ENCODE measurements around the gene PIGU. TPM values are rescaled to one million over a fixed set of nuclear protein-coding genes. Genes with fewer than 3 reads are reported as not detected.

Gene PIGU
- total RNA-seq, 1 experiment from 2014 or later: 32.8 TPM

GRCh38 chr20:34654207-34654744 is 22.6 kb downstream of the PIGU start:
- H3K4me2 ChIP-seq (ENCODE audit: insufficient read depth, insufficient read length, low read length): no peak overlapping the region
- DNase-seq: no peak
- no peaks in the 10 kb centered on the region for H3K79me1 ChIP-seq (ENCODE audit: insufficient read depth, low read depth, low read length, poor library complexity, severe bottlenecking)
- no peak overlapping the region for H4K91ac ChIP-seq (ENCODE audit: insufficient read length, low read depth, low read length)
- no peaks in the 10 kb centered on the region for H4K20me1 ChIP-seq (ENCODE audit: control insufficient read depth, insufficient read depth, insufficient read length)
- H3K18ac ChIP-seq (ENCODE audit: insufficient read length, low read depth, low read length): no peak overlapping the region
- TF ChIP-seq CTCF (conservative IDR thresholded peaks at IDR 0.05): no peak
- no peak overlapping the region for H2BK5ac ChIP-seq (ENCODE audit: insufficient read length, low read length)
- no peak overlapping the region for H2AK5ac ChIP-seq (ENCODE audit: insufficient read length, low read length)
- no peak overlapping the region for H2BK12ac ChIP-seq (ENCODE audit: insufficient read length, low read depth, low read length)
- H3K27ac ChIP-seq (ENCODE audit: insufficient read length, low read depth, low read length): no peak overlapping the region
- H4K8ac ChIP-seq (replicated peaks; ENCODE audit: insufficient read length, low read depth, low read length): no peak overlapping the region
- H3K23ac ChIP-seq (ENCODE audit: insufficient read length, low read depth, low read length): no peak overlapping the region
- peaks cover 25 to 55% (median 42%) of the 10 kb centered on the region in 3 experiments for H3K36me3 Mint-ChIP-seq (ENCODE audit: insufficient read depth in 1 of 3, low read depth in 3 of 3)
- no peak overlapping the region for H3T11ph ChIP-seq (ENCODE audit: low read length)
- no peak overlapping the region for H2BK120ac ChIP-seq (ENCODE audit: low read depth, low read length, poor library complexity, severe bottlenecking)
- H3K56ac ChIP-seq (ENCODE audit: insufficient read length, low read depth, low read length): no peak overlapping the region
- H3K9ac ChIP-seq (ENCODE audit: extremely low read depth, insufficient read length, low read length): no peak overlapping the region
- H3K4me1 Mint-ChIP-seq: no peaks in the 10 kb centered on the region
- no peaks in the 10 kb centered on the region for H3K23me2 ChIP-seq (ENCODE audit: insufficient read length, low read depth, low read length, poor library complexity, severe bottlenecking)
- no peaks in the 10 kb centered on the region for H3K9me3 ChIP-seq (ENCODE audit: control insufficient read depth, low read depth, low read length)
- H3K27me3 Mint-ChIP-seq (ENCODE audit: low read depth): no peaks in the 10 kb centered on the region
- no peaks in the 10 kb centered on the region for H3K4me1 ChIP-seq (ENCODE audit: insufficient read depth, low read length)
- no peaks in the 10 kb centered on the region for H3K79me2 ChIP-seq (ENCODE audit: insufficient read depth, low read length)
- no CpG with 5 or more reads among the region's 7 CpGs for WGBS (ENCODE audit: extremely low coverage, insufficient read length, low lambda C conversion rate)
- peaks cover 3 to 4% of the 10 kb centered on the region in 2 experiments; a peak in 2 of 5 replicates for H3K9me3 Mint-ChIP-seq
- no peak overlapping the region for H2BK20ac ChIP-seq (ENCODE audit: low read depth, low read length, poor library complexity, severe bottlenecking)
- H3K4me3 Mint-ChIP-seq: no peak overlapping the region
- no peak overlapping the region for H2BK15ac ChIP-seq (ENCODE audit: low read depth, low read length)
- no peak overlapping the region for H2AFZ ChIP-seq (ENCODE audit: low read length)
- H3K14ac ChIP-seq (ENCODE audit: insufficient read depth, low read length): no peak overlapping the region
- H3K27me3 ChIP-seq (ENCODE audit: insufficient read depth, low read length): no peaks in the 10 kb centered on the region
- no peak overlapping the region for H3K4ac ChIP-seq (ENCODE audit: low read depth, low read length)
- H3K27ac Mint-ChIP-seq: no peak overlapping the region
- no peak overlapping the region for H4K5ac ChIP-seq (ENCODE audit: insufficient read length, low read depth, low read length)
